ENCODE results near the gene SIAH3.

The SIAH3 gene

GRCh38 chr13:45786293-45786920, 65.1 kb downstream of the SIAH3 start:
- H3K4me1 ChIP-seq (ENCODE audit: control insufficient read depth, insufficient read depth, low read length) = peaks cover 4% of the 10 kb centered on the region
- H3K9me3 ChIP-seq (ENCODE audit: control insufficient read depth, low read length) = no peaks in the 10 kb centered on the region
- H3K4me3 ChIP-seq (ENCODE audit: low read length) = no peak overlapping the region
- H3K36me3 ChIP-seq (ENCODE audit: control insufficient read depth, insufficient read depth, low read length) = no peaks in the 10 kb centered on the region
- no peaks in the 10 kb centered on the region for H3K27me3 ChIP-seq (ENCODE audit: control insufficient read depth, insufficient read depth, low read length)
- H3K9ac ChIP-seq (ENCODE audit: low read length) = no peak overlapping the region

- Histone ChIP-seq H3K4me3 (ENCODE audit: low read length) (no peak overlapping the region), H3K9me3 (ENCODE audit: control insufficient read depth, low read length) (no peaks in the 10 kb centered on the region), H3K36me3 (ENCODE audit: control insufficient read depth, insufficient read depth, low read length) (no peaks in the 10 kb centered on the region), H3K4me1 (ENCODE audit: control insufficient read depth, insufficient read depth, low read length) (peaks cover 4% of the 10 kb centered on the region), H3K27me3 (ENCODE audit: control insufficient read depth, insufficient read depth, low read length) (no peaks in the 10 kb centered on the region), H3K9ac (ENCODE audit: low read length) (no peak overlapping the region)
Observed at GRCh38 chr13:45784755-45785675, 66.5 kb downstream of the SIAH3 start.

- Histone ChIP-seq H3K27me3 (ENCODE audit: control insufficient read depth, insufficient read depth, low read length) (no peaks in the 10 kb centered on the region), H3K36me3 (ENCODE audit: control insufficient read depth, insufficient read depth, low read length) (no peaks in the 10 kb centered on the region), H3K9me3 (ENCODE audit: control insufficient read depth, low read length) (no peaks in the 10 kb centered on the region), H3K4me3 (ENCODE audit: low read length) (no peak overlapping the region), H3K9ac (ENCODE audit: low read length) (no peak overlapping the region), H3K4me1 (ENCODE audit: control insufficient read depth, insufficient read depth, low read length) (peaks cover 4% of the 10 kb centered on the region)
Observed at GRCh38 chr13:45783346-45784043, 68.1 kb downstream of the SIAH3 start.

- H3K4me3 ChIP-seq (ENCODE audit: low read length) = no peak overlapping the region
Observed at GRCh38 chr13:45782327-45783045, 69.1 kb downstream of the SIAH3 start.

DNA sequence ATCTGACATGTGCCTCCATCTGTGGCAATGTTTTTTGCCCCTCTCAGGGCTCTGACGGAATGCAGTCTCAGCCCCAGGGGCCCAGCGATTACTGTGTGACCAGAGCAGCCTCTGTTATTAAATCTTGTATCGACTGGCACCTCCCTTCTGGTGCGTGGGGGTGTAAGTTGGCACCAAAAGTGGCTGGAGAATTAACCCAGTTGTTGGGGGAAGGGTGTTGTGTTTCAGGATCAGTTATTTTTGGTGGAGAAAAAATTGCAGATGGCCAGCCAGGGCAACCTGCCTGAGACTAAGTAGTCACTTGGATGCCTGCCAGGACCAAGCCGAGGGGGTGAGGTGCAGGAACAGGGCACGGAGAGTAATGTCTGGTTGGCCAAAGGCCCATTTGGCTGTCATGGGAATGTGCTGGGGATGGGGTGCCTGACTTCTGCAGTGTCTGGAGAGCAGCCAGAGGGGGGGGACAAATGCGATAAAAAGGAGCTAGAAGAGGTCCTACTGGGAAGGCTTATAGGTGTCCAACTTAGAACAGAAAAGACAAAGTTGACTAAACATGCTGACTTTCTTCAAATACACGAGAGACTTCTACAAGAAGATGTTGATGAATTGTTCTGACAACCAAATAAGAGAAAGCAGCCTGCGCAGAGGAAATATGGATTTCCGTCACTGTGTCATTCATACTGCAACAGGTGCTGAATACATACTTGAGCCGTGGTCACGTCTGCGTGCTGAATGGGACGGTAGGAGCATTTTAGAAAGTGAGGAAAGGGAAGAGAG, 69.8 kb downstream of the SIAH3 start:
- H3K27me3 ChIP-seq (ENCODE audit: control insufficient read depth, insufficient read depth, low read length) = no peaks in the 10 kb centered on the region
- H3K4me1 ChIP-seq (ENCODE audit: control insufficient read depth, insufficient read depth, low read length) = peaks cover 4% of the 10 kb centered on the region
- no peaks in the 10 kb centered on the region for H3K36me3 ChIP-seq (ENCODE audit: control insufficient read depth, insufficient read depth, low read length)
- no peak overlapping the region for H3K4me3 ChIP-seq (ENCODE audit: low read length)
- no peak overlapping the region for H3K9ac ChIP-seq (ENCODE audit: low read length)
- no peaks in the 10 kb centered on the region for H3K9me3 ChIP-seq (ENCODE audit: control insufficient read depth, low read length)

More at GRCh38 chr13:45782327-45783045, 69.1 kb downstream of the SIAH3 start:
- Histone ChIP-seq H3K9me3 (ENCODE audit: control insufficient read depth, low read length) (no peaks in the 10 kb centered on the region), H3K36me3 (ENCODE audit: control insufficient read depth, insufficient read depth, low read length) (no peaks in the 10 kb centered on the region), H3K9ac (ENCODE audit: low read length) (no peak overlapping the region), H3K27me3 (ENCODE audit: control insufficient read depth, insufficient read depth, low read length) (no peaks in the 10 kb centered on the region), H3K4me1 (ENCODE audit: control insufficient read depth, insufficient read depth, low read length) (peaks cover 4% of the 10 kb centered on the region)

DNA sequence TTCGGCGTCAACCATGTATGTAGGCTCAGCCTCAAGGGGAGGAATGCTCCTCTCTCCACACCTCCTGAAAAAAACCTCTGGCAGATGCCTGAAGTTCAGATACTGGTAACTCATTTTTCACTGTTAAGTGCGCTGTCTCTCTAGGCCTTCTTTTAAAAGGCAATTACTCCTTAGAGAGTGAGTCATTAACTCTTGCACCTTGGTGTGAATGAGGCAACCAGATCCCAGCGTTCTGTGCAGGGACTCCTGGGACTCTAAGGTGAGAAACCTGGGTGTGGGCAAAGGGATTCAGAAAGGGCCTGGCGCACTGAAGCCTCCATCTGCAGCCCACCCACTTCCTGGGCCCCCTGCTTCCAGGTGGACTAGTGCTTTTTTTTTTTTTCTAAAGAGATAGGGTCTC, 71.7 kb downstream of the SIAH3 start:
- no peak overlapping the region for H3K4me3 ChIP-seq (ENCODE audit: low read length)
- no peaks in the 10 kb centered on the region for H3K36me3 ChIP-seq (ENCODE audit: control insufficient read depth, insufficient read depth, low read length)
- H3K9me3 ChIP-seq (ENCODE audit: control insufficient read depth, low read length) = no peaks in the 10 kb centered on the region
- H3K27me3 ChIP-seq (ENCODE audit: control insufficient read depth, insufficient read depth, low read length) = no peaks in the 10 kb centered on the region
- no peak overlapping the region for H3K9ac ChIP-seq (ENCODE audit: low read length)
- H3K4me1 ChIP-seq (ENCODE audit: control insufficient read depth, insufficient read depth, low read length) = peaks cover 4% of the 10 kb centered on the region

GRCh38 chr13:45778882-45779281, 72.7 kb downstream of the SIAH3 start:
- no peaks in the 10 kb centered on the region for H3K36me3 ChIP-seq (ENCODE audit: control insufficient read depth, insufficient read depth, low read length)
- H3K4me1 ChIP-seq (ENCODE audit: control insufficient read depth, insufficient read depth, low read length) = peaks cover 4% of the 10 kb centered on the region
- H3K9ac ChIP-seq (ENCODE audit: low read length) = no peak overlapping the region
- H3K9me3 ChIP-seq (ENCODE audit: control insufficient read depth, low read length) = no peaks in the 10 kb centered on the region
- H3K27me3 ChIP-seq (ENCODE audit: control insufficient read depth, insufficient read depth, low read length) = no peaks in the 10 kb centered on the region
- H3K4me3 ChIP-seq (ENCODE audit: low read length) = no peak overlapping the region

DNA sequence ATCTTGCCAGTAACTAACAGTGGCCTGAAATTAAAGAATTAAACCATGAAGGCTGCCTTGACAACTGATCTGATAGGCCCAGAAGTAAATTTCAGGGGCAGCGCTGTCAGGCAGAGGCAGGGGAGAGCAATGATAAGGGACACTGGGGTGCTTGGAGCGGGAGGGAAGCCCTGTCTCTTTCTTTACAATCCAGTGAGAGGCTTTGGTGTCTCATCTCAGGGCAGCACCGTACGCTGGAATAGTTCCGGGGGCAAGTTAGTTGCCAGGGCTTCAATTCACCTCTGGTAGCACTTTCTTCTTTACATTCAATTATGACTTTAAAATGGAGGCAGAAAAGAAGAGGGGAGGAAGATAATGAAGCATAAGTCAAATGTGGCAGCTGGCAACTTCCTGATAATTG, 74.8 kb downstream of the SIAH3 start:
- Histone ChIP-seq H3K4me1 (ENCODE audit: control insufficient read depth, insufficient read depth, low read length) (peaks cover 3% of the 10 kb centered on the region), H3K36me3 (ENCODE audit: control insufficient read depth, insufficient read depth, low read length) (no peaks in the 10 kb centered on the region), H3K27me3 (ENCODE audit: control insufficient read depth, insufficient read depth, low read length) (no peaks in the 10 kb centered on the region), H3K4me3 (ENCODE audit: low read length) (no peak overlapping the region), H3K9me3 (ENCODE audit: control insufficient read depth, low read length) (no peaks in the 10 kb centered on the region), H3K9ac (ENCODE audit: low read length) (no peak overlapping the region)

GRCh38 chr13:45775401-45775963, 76.1 kb downstream of the SIAH3 start:
- H3K4me1 ChIP-seq (ENCODE audit: control insufficient read depth, insufficient read depth, low read length) = no peaks in the 10 kb centered on the region
- no peaks in the 10 kb centered on the region for H3K36me3 ChIP-seq (ENCODE audit: control insufficient read depth, insufficient read depth, low read length)
- H3K9me3 ChIP-seq (ENCODE audit: control insufficient read depth, low read length) = no peaks in the 10 kb centered on the region
- H3K4me3 ChIP-seq (ENCODE audit: low read length) = no peak overlapping the region
- no peak overlapping the region for H3K9ac ChIP-seq (ENCODE audit: low read length)
- no peaks in the 10 kb centered on the region for H3K27me3 ChIP-seq (ENCODE audit: control insufficient read depth, insufficient read depth, low read length)

DNA sequence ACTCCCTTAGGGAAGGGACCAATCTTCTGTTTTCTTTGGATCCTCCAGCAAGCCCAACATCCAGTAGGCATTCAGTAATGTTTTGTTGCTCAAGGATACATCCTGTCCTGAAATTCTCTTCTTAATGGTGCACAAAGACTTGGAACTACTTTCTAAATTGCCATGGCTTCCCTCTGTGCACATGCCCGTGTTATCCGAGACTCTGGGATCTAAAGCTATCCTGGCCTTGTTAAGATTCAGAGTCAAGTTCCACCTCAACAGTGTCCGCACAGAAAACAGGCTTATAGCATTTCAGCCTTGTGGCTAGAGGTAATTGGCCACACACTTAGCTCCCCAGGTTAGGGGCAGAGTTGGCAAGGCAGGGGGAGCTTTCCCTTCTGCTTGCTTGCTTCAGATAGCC, 77.6 kb downstream of the SIAH3 start:
- Histone ChIP-seq H3K4me3 (ENCODE audit: low read length) (no peak overlapping the region), H3K4me1 (ENCODE audit: control insufficient read depth, insufficient read depth, low read length) (no peaks in the 10 kb centered on the region), H3K36me3 (ENCODE audit: control insufficient read depth, insufficient read depth, low read length) (no peaks in the 10 kb centered on the region), H3K9me3 (ENCODE audit: control insufficient read depth, low read length) (no peaks in the 10 kb centered on the region), H3K27me3 (ENCODE audit: control insufficient read depth, insufficient read depth, low read length) (no peaks in the 10 kb centered on the region), H3K9ac (ENCODE audit: low read length) (no peak overlapping the region)

GRCh38 chr13:45773236-45773635, 78.3 kb downstream of the SIAH3 start:
- Histone ChIP-seq H3K9ac (ENCODE audit: low read length) (no peak overlapping the region), H3K36me3 (ENCODE audit: control insufficient read depth, insufficient read depth, low read length) (no peaks in the 10 kb centered on the region), H3K4me3 (ENCODE audit: low read length) (no peak overlapping the region), H3K4me1 (ENCODE audit: control insufficient read depth, insufficient read depth, low read length) (no peaks in the 10 kb centered on the region), H3K27me3 (ENCODE audit: control insufficient read depth, insufficient read depth, low read length) (no peaks in the 10 kb centered on the region), H3K9me3 (ENCODE audit: control insufficient read depth, low read length) (no peaks in the 10 kb centered on the region)

All from mucosa of stomach (tissue), 1 donor.